PC-9 (cell line): ENCODE measurements around the gene CPXM2. TPM values are rescaled to one million over a fixed set of nuclear protein-coding genes. Genes with fewer than 3 reads are reported as not detected.

Experiments
- BruUV-seq: library from RNA; stranded (reverse); fragments of 400-500 nt; replicated peaks from 2 replicates; lab custom pipeline; 2021; lab: Mats Ljungman, UMichigan
- CTCF ChIA-PET: fragments of 300-600 bp; sonication (Branson Sonifier 250); formaldehyde crosslinking; loops from one replicate; lab custom pipeline; 2022; ENCODE audit warnings: antibody characterized with exemption; lab: Charles Lee
- POLR2A ChIA-PET: fragments of 300-600 bp; sonication (Branson Sonifier 250); formaldehyde crosslinking; loops from one replicate; lab custom pipeline; 2022; ENCODE audit warnings: antibody characterized with exemption; ENCODE audit not compliant: unreplicated experiment; lab: Charles Lee
- DNase-seq, 2 experiments: peaks; one replicate each; pipeline versions ENCODE4 v3.0.0 to v3.0.0-alpha.2; 2015 to 2022; ENCODE audit warnings: mixed read lengths in 1 of 2
- H2AFZ ChIP-seq: fragments of 200-600 bp; sonication (generic); 2 replicates; pipeline ENCODE4 v1.8.1; 2017; ENCODE audit warnings: antibody characterized with exemption
- H3F3A ChIP-seq: fragments of 200-600 bp; sonication (generic); 2 replicates; pipeline ENCODE4 v1.8.1; 2017; ENCODE audit warnings: antibody characterized with exemption, mild to moderate bottlenecking, low read depth; ENCODE audit not compliant: insufficient read depth
- H3K27ac ChIP-seq: fragments of 200-600 bp; sonication (generic); 2 replicates; pipeline ENCODE4 v1.6.1; 2016; ENCODE audit warnings: mixed run types
- H3K27me3 ChIP-seq: fragments of 200-600 bp; sonication (generic); 2 replicates; pipeline ENCODE4 v1.6.1; 2016; ENCODE audit warnings: low read depth, mixed run types; ENCODE audit not compliant: insufficient read depth
- H3K36me3 ChIP-seq: fragments of 200-600 bp; sonication (generic); 2 replicates; pipeline ENCODE4 v1.6.1; 2016; ENCODE audit warnings: low read depth, mixed run types
- H3K4me1 ChIP-seq: fragments of 200-600 bp; sonication (generic); replicated peaks from 2 replicates; pipeline ENCODE4 v1.6.1; 2016; ENCODE audit warnings: mixed run types; ENCODE audit not compliant: insufficient read depth
- H3K4me2 ChIP-seq: fragments of 200-600 bp; sonication (generic); 2 replicates; pipeline ENCODE4 v1.6.1; 2017; ENCODE audit warnings: mixed run types
- H3K4me3 ChIP-seq: fragments of 200-600 bp; sonication (generic); 2 replicates; pipeline ENCODE4 v1.6.1; 2016; ENCODE audit warnings: mixed run types
- H3K79me2 ChIP-seq: fragments of 200-600 bp; sonication (generic); 2 replicates; pipeline ENCODE4 v1.6.1; 2017; ENCODE audit warnings: low read depth, mixed run types
- H3K9me2 ChIP-seq: fragments of 200-600 bp; sonication (generic); 2 replicates; pipeline ENCODE4 v1.8.1; 2017; ENCODE audit warnings: mild to moderate bottlenecking; ENCODE audit not compliant: insufficient read depth
- H3K9me3 ChIP-seq: fragments of 200-600 bp; sonication (generic); 2 replicates; pipeline ENCODE4 v1.8.1; 2016; ENCODE audit warnings: low read depth; ENCODE audit not compliant: insufficient read depth
- H4K20me1 ChIP-seq: fragments of 200-600 bp; sonication (generic); 2 replicates; pipeline ENCODE4 v1.8.1; 2017; ENCODE audit not compliant: insufficient read depth
- CTCF ChIP-seq: fragments of 200-600 bp; sonication (generic); conservative IDR thresholded peaks from 2 replicates; pipeline ENCODE4 v1.6.1; 2017; ENCODE audit warnings: mixed run types, antibody characterized with exemption, mild to moderate bottlenecking, moderate library complexity
- EZH2 ChIP-seq: fragments of 200-600 bp; sonication (generic); IDR thresholded peaks from 2 replicates; pipeline ENCODE4 v1.8.0; 2017; ENCODE audit warnings: antibody characterized with exemption, low read depth
- intact Hi-C: fragments of 100-400 bp; cut with micrococcal nuclease; formaldehyde crosslinking; loops from one replicate; pipeline ENCODE4 v1.10.0; 2022; ENCODE audit not compliant: unreplicated experiment
- total RNA-seq: library from RNA; stranded (reverse); gene quantifications from 2 replicates; pipeline ENCODE4 v1.2.3, GENCODE V29; 2021

The CPXM2 gene
- total RNA-seq, 1 experiment from 2014 or later: not detected

GRCh38 chr10:123720536-123720935 lies 171.1 kb downstream of the CPXM2 start:
- BruUV-seq: no TSS peak
- Histone ChIP-seq H3K27me3 (peaks cover 10% of the 10 kb centered on the region; the same call in 1 of the 2 replicates), H3K4me2 (no peak overlapping the region), H3F3A (no peaks in the 10 kb centered on the region), H3K27ac (no peak overlapping the region), H3K36me3 (no peaks in the 10 kb centered on the region), H3K79me2 (no peaks in the 10 kb centered on the region), H3K9me2 (no peaks in the 10 kb centered on the region), H4K20me1 (no peaks in the 10 kb centered on the region), H2AFZ (no peak overlapping the region), H3K4me3 (no peak overlapping the region), H3K4me1 (no peaks in the 10 kb centered on the region), H3K9me3 (no peaks in the 10 kb centered on the region)
- intact Hi-C loops: no loop called here
- POLR2A ChIA-PET: no interaction called here
- no peak for TF ChIP-seq CTCF
- no peak for TF ChIP-seq EZH2
- DNase-seq: no peak
- CTCF ChIA-PET: no interaction called here

- Histone ChIP-seq H2AFZ (no peak overlapping the region), H3K4me3 (no peak overlapping the region), H3K4me1 (no peaks in the 10 kb centered on the region), H3K27ac (no peak overlapping the region), H3F3A (no peaks in the 10 kb centered on the region), H3K36me3 (no peaks in the 10 kb centered on the region), H4K20me1 (no peaks in the 10 kb centered on the region), H3K9me2 (no peaks in the 10 kb centered on the region), H3K27me3 (no peaks in the 10 kb centered on the region), H3K4me2 (no peak overlapping the region), H3K79me2 (no peaks in the 10 kb centered on the region), H3K9me3 (no peaks in the 10 kb centered on the region)
- TF ChIP-seq EZH2 (no peak), CTCF (no peak)
- POLR2A ChIA-PET: no interaction called here
- no TSS peak for BruUV-seq
- intact Hi-C loops: no loop called here
- CTCF ChIA-PET: no interaction called here
- no peak for DNase-seq
These were observed 173.0 kb downstream of the CPXM2 start for GRCh38 chr10:123718544-123719060.

- CTCF ChIA-PET: no interaction called here
- Histone ChIP-seq H3F3A (no peaks in the 10 kb centered on the region), H3K79me2 (no peaks in the 10 kb centered on the region), H3K4me2 (no peak overlapping the region), H3K4me3 (no peak overlapping the region), H3K27ac (no peak overlapping the region), H3K9me2 (no peaks in the 10 kb centered on the region), H4K20me1 (no peaks in the 10 kb centered on the region), H3K27me3 (no peaks in the 10 kb centered on the region), H3K36me3 (no peaks in the 10 kb centered on the region), H2AFZ (no peak overlapping the region), H3K9me3 (no peaks in the 10 kb centered on the region), H3K4me1 (no peaks in the 10 kb centered on the region)
- intact Hi-C loops: no loop called here
- no peak for DNase-seq
- POLR2A ChIA-PET: no interaction called here
- no TSS peak for BruUV-seq
- TF ChIP-seq CTCF (no peak), EZH2 (no peak)
These were observed 174.3 kb downstream of the CPXM2 start for GRCh38 chr10:123717336-123717735.
